Stimulated activated CD8-positive, alpha-beta memory T cell treated with anti-CD3 and anti-CD28 coated beads, Interleukin-15, amount 100 ng/mL, for 48 hours (primary cell): Measurements from ENCODE around the gene CDC27.
"Not testable (repeated sequence)": the region's sequence is repeated elsewhere in the genome, so short reads cannot be mapped to it uniquely, and the experiment has no call there.

Experiments
- DNase-seq, 2 donors: peaks; one replicate each; pipeline ENCODE4 v3.0.0-alpha.2; 2020; ENCODE audit warnings: low read depth in 2 of 2

CDC27 gene, protein sequence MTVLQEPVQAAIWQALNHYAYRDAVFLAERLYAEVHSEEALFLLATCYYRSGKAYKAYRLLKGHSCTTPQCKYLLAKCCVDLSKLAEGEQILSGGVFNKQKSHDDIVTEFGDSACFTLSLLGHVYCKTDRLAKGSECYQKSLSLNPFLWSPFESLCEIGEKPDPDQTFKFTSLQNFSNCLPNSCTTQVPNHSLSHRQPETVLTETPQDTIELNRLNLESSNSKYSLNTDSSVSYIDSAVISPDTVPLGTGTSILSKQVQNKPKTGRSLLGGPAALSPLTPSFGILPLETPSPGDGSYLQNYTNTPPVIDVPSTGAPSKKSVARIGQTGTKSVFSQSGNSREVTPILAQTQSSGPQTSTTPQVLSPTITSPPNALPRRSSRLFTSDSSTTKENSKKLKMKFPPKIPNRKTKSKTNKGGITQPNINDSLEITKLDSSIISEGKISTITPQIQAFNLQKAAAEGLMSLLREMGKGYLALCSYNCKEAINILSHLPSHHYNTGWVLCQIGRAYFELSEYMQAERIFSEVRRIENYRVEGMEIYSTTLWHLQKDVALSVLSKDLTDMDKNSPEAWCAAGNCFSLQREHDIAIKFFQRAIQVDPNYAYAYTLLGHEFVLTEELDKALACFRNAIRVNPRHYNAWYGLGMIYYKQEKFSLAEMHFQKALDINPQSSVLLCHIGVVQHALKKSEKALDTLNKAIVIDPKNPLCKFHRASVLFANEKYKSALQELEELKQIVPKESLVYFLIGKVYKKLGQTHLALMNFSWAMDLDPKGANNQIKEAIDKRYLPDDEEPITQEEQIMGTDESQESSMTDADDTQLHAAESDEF

DNA sequence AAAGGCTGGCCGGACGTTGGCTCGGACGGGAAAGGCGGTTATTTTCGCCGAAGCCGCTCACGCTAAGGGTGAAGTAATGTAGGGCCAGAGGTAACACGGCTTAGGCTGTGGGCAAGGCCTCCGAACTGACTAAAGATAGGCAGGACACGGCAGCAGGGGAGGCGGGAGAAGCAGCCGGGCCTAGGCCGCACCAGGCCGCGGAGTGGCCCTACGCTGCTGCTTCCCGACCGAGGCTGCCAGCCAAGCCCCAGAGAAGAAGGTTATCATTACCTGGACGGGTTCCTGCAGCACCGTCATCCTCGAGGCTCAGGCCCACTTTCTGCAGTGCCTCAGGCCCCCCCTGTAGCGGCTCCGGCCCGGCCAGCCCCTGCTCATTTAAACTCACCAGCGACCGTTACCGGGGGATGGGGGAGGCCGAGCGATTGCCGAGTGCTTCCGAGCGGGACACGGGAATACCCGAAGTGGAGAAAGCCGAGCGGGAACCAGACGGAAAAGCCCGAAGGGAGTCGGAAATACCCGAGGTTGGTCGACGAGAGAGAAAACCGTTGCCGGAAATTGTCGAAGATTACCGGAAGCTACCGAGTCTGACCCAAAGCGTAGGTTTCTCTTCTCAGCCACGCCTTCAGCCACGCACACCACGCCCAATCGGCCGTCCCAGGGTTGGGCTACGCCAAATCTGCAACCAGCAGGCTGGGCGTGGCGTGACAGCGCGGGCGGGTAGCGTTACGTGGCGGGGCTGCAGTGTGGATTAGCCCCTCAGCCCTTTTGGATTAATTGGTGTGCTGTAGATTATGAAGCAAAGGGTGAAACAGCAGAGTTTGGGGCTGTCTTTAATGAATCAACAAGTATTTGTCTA, at the start of gene CDC27:
CDC27 (minus strand) TSS at position 420 of the 856 bp plus-strand sequence; CDS start at position 297, 123 bp downstream.
- peak; percentile 99 for DNase-seq

- no peak for DNase-seq
Observed at GRCh38 chr17:47238321-47239010, 49.4 kb upstream of the CDC27 start.

- no peak for DNase-seq
Observed at GRCh38 chr17:47237841-47238240, 48.7 kb upstream of the CDC27 start.

DNA sequence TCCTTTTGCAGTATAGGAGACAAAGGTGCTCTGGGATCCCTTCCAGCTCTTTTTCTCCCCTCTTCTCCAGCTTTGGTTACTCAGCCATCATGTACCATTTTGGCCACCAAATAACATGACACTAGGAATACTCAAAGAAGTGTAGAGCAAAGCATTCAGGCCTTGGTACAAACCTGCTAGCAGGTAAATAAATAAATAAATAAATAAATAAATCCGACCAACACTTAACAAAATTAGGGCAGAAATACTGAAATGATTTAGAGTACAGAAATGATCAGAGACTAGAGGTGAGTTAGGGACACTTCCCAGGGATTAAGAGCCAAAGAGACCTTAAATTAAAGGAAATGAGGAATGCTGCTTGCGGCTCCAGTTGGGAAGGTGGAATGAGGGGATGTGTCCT, 46.8 kb upstream of the CDC27 start:
- DNase-seq = no peak

GRCh38 chr17:47235506-47235905, 46.4 kb upstream of the CDC27 start:
- no peak for DNase-seq

GRCh38 chr17:47232465-47232864, 43.4 kb upstream of the CDC27 start:
- DNase-seq = no peak

DNA sequence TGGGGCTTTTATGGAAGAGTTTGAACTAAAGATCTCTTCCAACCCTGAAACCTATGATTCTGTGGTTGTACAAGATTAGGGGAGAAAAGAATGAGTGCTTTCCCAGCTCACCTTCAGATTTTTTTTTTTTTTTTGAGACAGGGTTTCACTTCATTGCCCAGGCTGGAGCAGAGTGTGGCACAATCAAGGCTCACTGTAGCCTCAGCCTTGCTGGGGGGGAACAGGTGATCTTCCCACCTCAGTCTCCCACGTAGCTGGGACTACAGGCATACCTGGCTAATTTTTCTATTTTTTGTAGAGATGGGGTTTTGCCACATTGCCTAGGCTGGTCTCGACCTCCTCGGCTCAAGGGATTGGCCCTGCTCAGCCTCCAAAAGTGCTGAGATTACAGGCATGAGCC, 42.8 kb upstream of the CDC27 start:
- DNase-seq = no peak

DNA sequence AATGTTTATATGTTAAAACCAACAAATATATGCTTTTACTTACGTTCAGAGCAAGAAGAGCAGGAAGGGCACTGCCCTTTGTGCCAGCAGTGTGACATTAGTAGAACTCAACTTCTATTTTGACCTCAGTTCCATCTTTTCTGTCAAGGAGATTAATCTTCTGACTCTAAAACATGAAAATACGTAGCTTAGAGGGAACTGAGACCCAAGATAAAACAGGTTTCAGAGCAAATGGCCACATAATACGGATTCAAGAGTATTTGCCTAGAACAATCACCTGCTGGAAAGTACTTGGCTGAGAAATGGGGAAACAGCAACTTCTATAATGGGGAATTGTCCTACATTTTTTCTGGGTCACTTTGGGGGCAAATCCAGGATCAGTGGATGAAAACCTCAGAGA, 42.2 kb upstream of the CDC27 start:
- DNase-seq = no peak

DNA sequence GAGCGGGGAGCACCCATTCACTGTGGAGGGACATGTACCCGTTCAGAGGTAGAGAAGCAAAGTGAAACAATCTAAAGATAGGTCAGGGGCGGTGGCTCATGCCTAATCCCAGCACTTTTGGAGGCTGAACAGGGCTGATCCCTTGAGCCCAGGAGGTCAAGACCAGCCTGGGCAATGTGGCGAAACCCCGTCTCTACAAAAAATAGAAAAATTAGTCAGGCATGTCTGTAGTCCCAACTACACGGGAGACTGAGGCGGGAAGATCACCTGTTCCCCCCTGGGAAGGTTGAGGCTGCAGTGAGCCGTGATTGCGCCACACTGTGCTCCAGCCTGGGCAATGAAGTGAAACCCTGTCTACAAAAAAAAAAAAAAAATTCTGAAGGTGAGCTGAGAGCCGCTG, 41.8 kb upstream of the CDC27 start:
- DNase-seq = no peak

- peak; percentile 59 to 63 for DNase-seq
Observed at GRCh38 chr17:47229535-47230443, 40.7 kb upstream of the CDC27 start.

- no peak for DNase-seq
Observed at GRCh38 chr17:47227862-47228261, 38.8 kb upstream of the CDC27 start.

GRCh38 chr17:47225911-47226688, 37.0 kb upstream of the CDC27 start:
- DNase-seq = no peak

DNA sequence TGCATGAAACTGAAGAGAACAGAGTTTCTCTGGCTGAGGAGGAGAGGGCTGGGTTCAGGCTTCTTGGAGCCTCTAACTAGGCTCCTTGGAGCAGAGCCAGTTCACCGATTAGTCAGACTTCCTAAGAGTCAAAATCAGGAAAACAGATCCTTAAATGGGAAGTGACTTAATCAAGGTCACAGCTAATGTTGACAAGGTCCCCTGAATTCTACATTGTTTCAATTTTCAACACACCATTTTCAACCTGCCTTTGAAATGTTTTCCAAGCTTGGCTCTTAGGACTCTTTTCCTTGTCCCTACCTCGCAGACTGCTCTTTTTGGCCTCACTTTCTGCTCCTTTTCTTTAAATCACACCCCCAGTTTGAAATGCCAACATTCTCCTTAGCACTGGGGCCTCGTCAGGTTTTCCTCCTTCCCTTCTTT, 36.4 kb upstream of the CDC27 start:
- no peak for DNase-seq

- no peak for DNase-seq
Observed at GRCh38 chr17:47224966-47225365, 35.9 kb upstream of the CDC27 start.

DNA sequence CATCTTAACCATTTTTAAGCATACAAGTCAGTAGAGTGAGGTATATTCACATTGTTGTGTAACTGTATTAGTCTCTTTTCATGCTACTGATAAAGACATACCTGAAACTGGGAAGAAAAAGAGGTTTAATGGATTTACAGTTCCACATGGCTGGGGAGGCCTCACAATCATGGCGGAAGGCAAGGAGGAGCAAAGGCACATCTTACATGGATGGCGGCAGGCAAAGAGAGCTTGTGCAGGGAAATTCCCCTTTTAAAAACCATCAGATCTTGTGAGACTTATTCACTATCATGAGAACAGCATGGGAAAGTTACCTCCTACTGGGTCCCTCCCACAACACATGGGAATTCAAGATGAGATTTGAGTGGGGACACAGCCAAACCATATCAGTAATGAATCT, 35.0 kb upstream of the CDC27 start:
- DNase-seq = not testable (repeated sequence)

GRCh38 chr17:47223460-47223859, 34.4 kb upstream of the CDC27 start:
- DNase-seq = no peak

- no peak for DNase-seq
Observed at GRCh38 chr17:47223007-47223406, 33.9 kb upstream of the CDC27 start.

GRCh38 chr17:47222047-47222446, 33.0 kb upstream of the CDC27 start:
- no peak for DNase-seq

- DNase-seq = no peak
Observed at GRCh38 chr17:47221154-47221553, 32.1 kb upstream of the CDC27 start.
